NK-92 treated with Interleukin-12 subunit alpha and Interleukin-12 subunit beta, amount 100 ng/mL, for 24 hours (cell line): ENCODE measurements around the gene PITPNM2.

Experiments
- DNase-seq: peaks from one replicate; lab custom pipeline; 2025; lab: John Stamatoyannopoulos, UW

Gene PITPNM2

GRCh38 chr12:123143736-123144461, 7.0 kb downstream of the PITPNM2 start:
- DNase-seq: no peak

DNA sequence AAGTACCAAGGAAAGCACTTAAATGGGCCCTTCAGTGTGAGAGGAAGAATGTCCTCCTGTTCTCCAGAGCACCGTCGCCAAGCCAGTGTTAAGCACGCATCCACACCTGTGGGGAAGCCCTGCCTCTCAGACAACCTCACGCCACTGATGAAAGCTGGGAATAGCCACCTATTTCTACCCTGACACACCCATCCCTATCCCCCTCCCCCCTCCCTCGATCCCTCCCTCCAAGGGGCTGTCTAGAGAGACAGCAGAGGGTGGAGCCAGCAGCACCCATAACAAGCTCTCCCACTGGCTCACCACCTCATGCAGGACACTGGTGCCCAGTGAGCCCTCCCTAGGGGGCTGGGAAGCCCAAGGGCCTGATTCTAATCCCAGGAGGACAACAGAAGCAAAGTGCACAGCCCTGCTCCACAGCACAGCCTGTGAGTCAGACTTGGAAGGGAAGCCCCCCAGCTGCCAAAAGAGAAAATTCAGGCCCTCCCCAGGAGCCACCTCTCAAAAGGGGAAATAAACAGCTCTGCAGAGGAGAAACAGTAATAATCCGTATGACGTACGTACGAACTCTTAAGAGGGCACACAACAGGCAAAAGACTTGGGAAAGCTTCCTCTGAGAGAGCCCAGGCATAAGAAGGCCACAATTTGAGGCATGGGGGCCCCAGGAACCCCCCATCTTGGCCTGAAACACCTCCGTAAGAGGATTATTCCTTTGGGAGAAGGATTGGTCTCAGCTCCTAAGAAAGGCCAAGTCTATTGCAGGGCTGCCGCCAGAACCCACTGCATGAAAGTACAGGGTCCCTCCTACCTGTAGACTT, 7.8 kb downstream of the PITPNM2 start:
- no peak for DNase-seq

DNA sequence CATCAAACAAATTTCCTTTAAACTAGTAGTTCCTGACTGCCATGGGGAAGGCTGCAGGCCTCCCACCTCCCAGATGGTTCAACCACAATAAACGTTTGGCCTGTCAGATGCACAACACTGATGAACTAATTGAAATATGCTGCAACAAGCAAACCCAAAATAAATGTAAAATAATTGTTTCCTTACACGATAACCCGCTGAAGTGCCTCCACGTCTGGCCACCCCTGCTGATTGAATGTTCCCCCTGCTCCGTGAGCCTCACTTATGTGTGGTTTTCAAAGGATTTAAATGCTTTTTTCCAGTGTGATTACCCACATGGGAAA, 8.4 kb downstream of the PITPNM2 start:
- DNase-seq: no peak

- no peak for DNase-seq
These were observed 9.0 kb downstream of the PITPNM2 start for GRCh38 chr12:123141615-123142517.

- DNase-seq: no peak
These were observed 9.9 kb downstream of the PITPNM2 start for GRCh38 chr12:123140676-123141614.

DNA sequence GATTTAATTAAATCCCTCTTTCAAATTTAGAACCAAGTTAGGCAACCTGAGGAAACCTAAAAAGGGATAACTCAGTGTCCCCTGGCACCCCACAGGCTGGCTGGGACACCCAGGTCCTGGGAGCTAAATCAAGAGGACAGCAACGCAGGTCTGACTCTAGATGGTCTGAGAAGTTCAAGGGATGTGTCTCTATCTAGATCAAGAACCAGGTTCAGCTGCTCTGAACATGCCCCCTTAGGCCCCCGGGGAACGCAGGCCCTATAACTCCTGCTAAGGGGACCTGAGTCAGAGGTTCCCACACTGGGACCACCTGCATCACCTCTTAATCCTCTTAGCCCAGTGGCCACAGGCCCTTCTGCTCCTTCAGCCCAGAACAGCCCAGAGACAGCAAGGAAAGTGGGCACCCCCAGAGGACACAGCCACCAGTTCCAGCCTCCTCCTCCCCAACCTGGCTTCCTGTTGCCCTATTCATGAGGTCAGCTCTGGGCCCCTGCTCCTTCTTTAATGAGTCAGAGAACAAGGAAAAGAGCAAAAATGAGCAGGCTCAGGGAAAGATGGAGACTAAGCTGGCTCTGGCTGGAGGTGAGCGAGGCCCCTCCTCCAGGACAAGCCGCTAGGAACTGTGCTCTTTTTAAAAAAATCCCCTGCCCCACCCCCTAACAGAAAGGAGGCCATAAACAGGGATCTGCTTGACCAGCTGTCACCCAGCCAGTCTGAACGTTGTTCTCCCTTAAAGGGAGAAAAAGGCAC, 10.8 kb downstream of the PITPNM2 start:
- no peak for DNase-seq

DNA sequence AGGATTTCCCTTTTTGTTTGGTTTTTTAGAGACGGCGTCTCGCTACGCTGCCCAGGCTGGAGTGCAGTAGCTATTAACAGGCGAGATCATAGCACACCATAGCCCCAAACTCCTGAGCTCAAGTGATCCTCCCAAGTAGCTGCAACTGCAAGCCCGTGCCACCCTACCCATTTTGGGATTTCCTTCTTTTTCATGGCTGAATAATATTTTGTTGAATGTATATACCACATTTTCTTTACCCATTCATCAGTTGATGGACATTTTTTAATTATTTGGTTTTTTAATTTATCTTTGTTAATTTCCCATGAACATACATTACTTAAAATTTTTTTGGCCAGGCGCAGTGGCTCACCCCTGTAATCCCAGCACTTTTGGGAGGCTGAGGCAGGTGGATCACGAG, 15.2 kb downstream of the PITPNM2 start:
- no peak for DNase-seq

DNA sequence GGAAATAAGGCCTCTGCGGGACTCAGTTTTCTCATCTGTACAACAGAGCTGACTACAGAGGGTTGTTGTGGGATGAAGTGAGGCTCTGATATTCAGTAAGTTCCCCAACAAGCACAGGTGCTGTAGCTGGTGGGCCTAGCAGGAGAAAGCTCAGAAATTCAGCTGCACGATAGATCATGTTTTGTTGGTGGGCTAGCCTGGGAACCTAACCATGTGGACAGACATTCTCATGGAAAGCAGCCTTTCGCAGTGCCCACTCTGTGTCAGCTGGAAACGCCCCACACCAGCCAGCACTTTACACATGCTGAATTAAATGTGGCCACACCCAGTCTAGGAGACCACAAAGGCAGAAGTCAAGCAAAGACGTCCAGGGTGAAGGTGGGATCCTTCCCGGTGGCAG, 16.1 kb downstream of the PITPNM2 start:
- no peak for DNase-seq

DNA sequence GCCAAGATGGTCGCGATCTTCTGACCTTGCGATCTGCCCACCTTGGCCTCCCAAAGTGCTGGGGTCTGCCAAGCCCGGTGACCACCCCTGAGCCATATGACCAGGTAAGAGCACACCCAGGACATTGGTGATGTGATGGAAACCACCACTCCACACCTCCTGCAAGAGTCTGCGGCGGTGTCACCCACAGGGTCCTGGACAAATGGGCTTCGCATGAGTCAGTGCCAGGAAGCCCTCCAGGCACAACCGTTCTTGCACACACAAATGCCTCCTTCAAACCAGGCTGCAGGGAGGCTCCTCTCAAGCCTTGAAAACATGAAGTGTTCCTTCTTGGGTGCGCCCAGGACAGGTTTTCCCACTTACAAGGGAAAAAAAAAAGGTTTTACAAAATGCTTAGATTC, 16.6 kb downstream of the PITPNM2 start:
- DNase-seq: no peak

- no peak for DNase-seq
These were observed 17.2 kb downstream of the PITPNM2 start for GRCh38 chr12:123133701-123134100.

DNA sequence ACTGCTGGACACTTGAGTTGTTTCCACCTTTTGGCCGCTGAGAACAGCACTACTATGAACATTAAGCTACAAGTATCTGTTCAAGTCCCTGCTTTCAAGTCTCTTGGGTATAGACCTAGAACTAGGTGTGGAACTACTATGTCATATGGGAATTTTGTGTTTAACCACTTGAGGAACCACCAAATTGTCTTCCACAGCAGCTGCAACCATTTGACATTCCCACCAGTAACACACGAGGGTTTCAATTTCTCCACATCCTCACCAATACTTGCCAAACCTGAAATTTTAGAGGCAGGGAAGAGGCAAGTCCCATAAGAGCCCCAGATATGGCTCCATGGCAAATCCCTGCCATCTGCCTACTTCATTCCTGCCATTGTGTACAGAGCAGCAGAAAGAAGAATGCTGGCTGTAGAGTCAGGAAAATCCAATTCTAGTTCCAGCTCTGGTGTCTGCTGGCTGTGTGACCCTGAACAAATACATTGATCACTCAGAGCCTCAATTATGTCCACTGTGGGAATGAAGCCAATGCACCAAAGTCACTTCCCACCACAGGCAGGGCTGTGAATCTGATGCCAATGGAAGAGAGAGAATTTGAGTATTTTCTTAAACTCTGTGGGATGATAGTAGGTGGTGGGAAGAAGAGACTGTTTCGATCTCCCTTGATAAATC, 17.8 kb downstream of the PITPNM2 start:
- DNase-seq: no peak

DNA sequence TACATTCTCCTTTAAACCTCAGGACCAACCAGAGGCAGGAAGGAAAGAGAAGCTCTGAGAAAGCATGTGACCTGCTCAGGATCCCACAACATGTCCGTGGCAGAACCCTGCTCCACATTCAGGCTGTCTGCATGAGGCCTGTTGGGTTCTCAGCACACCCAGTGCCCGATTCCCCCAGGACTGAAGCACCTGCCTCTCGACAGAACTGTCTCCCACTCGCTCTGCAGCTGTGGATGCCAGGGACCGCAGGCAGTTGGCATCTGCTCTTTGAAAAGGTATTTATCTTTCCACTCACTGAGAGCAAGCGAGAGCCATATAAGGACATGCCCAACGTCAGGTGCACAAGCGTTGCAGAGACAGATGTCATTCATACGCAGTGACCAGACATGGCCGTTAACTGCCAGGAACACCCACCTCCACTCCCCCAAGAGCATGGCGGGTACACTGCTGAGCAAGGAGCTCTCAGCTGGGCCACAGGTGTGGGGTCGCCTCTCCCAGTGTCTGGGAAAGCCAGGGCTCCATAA, 18.9 kb downstream of the PITPNM2 start:
- DNase-seq: no peak

GRCh38 chr12:123131291-123131832, 19.5 kb downstream of the PITPNM2 start:
- no peak for DNase-seq

DNA sequence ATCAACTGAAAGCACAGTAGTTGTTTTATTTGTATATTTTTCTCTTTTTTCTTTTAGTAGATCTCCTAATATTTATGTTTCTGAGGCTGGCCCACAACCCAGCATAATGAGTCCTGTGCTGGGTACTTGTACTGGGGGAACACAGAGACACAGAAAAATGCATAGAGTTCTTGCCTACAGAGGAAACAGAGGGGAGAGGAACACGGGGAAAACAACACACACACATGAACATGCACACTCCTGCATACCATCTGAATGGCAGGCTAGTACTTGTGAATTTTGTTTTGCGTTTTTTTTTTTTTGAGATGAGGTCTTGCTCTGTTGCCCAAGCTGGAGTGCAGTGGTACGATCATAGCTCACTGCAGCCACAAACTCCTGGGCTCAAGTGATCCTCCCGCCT, 21.3 kb downstream of the PITPNM2 start:
- DNase-seq: no peak

DNA sequence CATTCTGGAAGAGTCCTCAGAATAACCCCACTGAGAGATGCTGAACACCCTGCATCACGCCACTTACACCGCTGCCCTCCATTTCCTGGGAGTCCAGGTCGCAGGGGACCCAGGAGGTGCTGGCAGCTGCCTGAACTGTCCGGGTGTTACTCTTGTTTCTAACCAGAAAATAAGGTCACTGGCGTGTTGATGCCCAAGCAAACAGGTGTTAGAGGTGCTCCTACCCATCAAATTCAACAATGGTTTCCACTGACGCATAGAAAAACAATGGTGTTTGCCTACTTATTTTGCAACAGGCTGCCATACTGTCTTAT, 23.8 kb downstream of the PITPNM2 start:
- DNase-seq: no peak

DNA sequence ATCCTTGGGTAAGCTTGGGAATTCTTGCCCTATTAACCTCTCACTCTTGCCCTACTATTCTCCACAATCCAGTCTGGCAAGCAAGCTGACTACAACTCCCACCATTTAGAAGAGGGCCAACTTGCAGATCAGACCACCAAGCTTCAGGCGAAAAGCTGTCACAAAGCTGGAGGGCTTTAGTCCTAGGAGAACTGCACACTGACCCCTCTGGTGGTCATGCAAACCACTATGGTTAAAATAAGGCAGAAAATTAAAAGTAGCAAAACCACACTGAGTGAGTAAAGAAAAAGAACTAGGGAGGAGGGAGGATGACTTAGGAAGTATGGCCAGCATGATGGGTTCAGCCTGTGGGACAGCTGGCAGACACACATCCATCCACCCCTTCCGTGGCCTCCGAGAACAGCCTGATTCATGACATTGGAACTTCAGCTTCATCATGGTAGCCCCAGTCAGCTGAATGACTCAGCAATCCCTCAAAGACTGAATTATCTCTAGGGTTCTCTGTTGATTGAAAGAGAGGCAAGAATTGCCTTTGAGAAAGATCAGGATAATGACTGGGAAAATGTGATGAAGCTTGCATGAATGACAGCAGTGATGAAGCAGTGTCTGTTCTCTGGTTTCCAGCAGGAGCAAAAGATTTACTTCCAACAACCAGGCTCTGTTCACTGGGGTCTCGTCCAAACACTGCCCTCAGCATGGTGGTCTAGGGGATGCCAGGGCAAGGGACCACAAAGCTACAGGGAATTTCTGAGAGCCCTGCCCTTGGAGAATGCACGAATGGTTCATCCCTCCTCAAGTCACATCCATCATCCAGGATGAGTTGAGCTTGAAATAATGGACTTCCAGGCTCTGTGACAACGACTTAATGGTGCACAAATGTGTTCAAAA, 24.4 kb downstream of the PITPNM2 start:
- DNase-seq: no peak

- no peak for DNase-seq
These were observed 28.3 kb downstream of the PITPNM2 start for GRCh38 chr12:123122626-123123025.

GRCh38 chr12:123121670-123122069, 29.2 kb downstream of the PITPNM2 start:
- no peak for DNase-seq
